ENCODE measurements around the gene CSNK1G2. TPM values are rescaled to one million over a fixed set of nuclear protein-coding genes. Genes with fewer than 3 reads are reported as not detected.

The CSNK1G2 gene
- total and polyA plus RNA-seq, 2 of the 13 experiments (the other 11 are each of a cell fraction or from before 2014, with no cell fraction given): 53.8 to 72.5 TPM

- TF ChIP-seq, protein P1, sequence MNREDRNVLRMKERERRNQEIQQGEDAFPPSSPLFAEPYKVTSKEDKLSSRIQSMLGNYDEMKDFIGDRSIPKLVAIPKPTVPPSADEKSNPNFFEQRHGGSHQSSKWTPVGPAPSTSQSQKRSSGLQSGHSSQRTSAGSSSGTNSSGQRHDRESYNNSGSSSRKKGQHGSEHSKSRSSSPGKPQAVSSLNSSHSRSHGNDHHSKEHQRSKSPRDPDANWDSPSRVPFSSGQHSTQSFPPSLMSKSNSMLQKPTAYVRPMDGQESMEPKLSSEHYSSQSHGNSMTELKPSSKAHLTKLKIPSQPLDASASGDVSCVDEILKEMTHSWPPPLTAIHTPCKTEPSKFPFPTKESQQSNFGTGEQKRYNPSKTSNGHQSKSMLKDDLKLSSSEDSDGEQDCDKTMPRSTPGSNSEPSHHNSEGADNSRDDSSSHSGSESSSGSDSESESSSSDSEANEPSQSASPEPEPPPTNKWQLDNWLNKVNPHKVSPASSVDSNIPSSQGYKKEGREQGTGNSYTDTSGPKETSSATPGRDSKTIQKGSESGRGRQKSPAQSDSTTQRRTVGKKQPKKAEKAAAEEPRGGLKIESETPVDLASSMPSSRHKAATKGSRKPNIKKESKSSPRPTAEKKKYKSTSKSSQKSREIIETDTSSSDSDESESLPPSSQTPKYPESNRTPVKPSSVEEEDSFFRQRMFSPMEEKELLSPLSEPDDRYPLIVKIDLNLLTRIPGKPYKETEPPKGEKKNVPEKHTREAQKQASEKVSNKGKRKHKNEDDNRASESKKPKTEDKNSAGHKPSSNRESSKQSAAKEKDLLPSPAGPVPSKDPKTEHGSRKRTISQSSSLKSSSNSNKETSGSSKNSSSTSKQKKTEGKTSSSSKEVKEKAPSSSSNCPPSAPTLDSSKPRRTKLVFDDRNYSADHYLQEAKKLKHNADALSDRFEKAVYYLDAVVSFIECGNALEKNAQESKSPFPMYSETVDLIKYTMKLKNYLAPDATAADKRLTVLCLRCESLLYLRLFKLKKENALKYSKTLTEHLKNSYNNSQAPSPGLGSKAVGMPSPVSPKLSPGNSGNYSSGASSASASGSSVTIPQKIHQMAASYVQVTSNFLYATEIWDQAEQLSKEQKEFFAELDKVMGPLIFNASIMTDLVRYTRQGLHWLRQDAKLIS (CRISPR knock-in tag; IDR thresholded peaks at IDR 0.05): no peak
- TF ChIP-seq HMG20B (CRISPR knock-in tag; conservative IDR thresholded peaks at IDR 0.05) (no peak), PHF8 (CRISPR knock-in tag; IDR thresholded peaks at IDR 0.05) (peak; percentile 87), ARNT (IDR thresholded peaks at IDR 0.05) (no peak), NFIB (CRISPR knock-in tag; IDR thresholded peaks at IDR 0.05; ENCODE audit: borderline replicate concordance) (no peak), TBX3 (IDR thresholded peaks at IDR 0.05; ENCODE audit: borderline replicate concordance) (peak; percentile 49; the same call in 1 of the 2 replicates), ELF4 (CRISPR knock-in tag; IDR thresholded peaks at IDR 0.05; ENCODE audit: borderline replicate concordance) (no peak), GPN1 (CRISPR knock-in tag; IDR thresholded peaks at IDR 0.05; ENCODE audit: borderline replicate concordance) (no peak), ZSCAN9 (CRISPR knock-in tag; IDR thresholded peaks at IDR 0.05; ENCODE audit: borderline replicate concordance) (no peak), BCL6 (CRISPR knock-in tag; IDR thresholded peaks at IDR 0.05) (peak; percentile 23; the same call in 1 of the 2 replicates), CHD2 (IDR thresholded peaks at IDR 0.05; ENCODE audit: low read depth, low read length) (peak; percentile 93), SOX6 (IDR thresholded peaks at IDR 0.05) (no peak), SOX6 (CRISPR knock-in tag; IDR thresholded peaks at IDR 0.05) (peak; percentile 8; the same call in 1 of the 2 replicates), ZNF790 (CRISPR knock-in tag; IDR thresholded peaks at IDR 0.05; ENCODE audit: borderline replicate concordance) (peak; percentile 42; the same call in 1 of the 2 replicates), ZNF619 (CRISPR knock-in tag; IDR thresholded peaks at IDR 0.05) (no peak; the same call in 1 of the 2 replicates), PRMT3 (CRISPR knock-in tag; IDR thresholded peaks at IDR 0.05; ENCODE audit: borderline replicate concordance, low read depth) (no peak), ZNF180 (CRISPR knock-in tag; IDR thresholded peaks at IDR 0.05; ENCODE audit: borderline replicate concordance, low read depth) (peak; percentile 51; the same call in 1 of the 2 replicates), MTA1 (CRISPR knock-in tag; IDR thresholded peaks at IDR 0.05; ENCODE audit: borderline replicate concordance) (peak; percentile 72; the same call in 1 of the 2 replicates), TCF12 (IDR thresholded peaks at IDR 0.05) (no peak), TCF12 (CRISPR knock-in tag; IDR thresholded peaks at IDR 0.05) (no peak), ZSCAN22 (CRISPR knock-in tag; IDR thresholded peaks at IDR 0.05) (no peak), ZNF20 (CRISPR knock-in tag; IDR thresholded peaks at IDR 0.05) (no peak), SIN3B (IDR thresholded peaks at IDR 0.05; ENCODE audit: low read length) (no peak)
- TF ChIP-seq, protein P2, sequence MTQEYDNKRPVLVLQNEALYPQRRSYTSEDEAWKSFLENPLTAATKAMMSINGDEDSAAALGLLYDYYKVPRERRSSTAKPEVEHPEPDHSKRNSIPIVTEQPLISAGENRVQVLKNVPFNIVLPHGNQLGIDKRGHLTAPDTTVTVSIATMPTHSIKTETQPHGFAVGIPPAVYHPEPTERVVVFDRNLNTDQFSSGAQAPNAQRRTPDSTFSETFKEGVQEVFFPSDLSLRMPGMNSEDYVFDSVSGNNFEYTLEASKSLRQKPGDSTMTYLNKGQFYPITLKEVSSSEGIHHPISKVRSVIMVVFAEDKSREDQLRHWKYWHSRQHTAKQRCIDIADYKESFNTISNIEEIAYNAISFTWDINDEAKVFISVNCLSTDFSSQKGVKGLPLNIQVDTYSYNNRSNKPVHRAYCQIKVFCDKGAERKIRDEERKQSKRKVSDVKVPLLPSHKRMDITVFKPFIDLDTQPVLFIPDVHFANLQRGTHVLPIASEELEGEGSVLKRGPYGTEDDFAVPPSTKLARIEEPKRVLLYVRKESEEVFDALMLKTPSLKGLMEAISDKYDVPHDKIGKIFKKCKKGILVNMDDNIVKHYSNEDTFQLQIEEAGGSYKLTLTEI (CRISPR knock-in tag; conservative IDR thresholded peaks at IDR 0.05): no peak
- TF ChIP-seq, protein P3, sequence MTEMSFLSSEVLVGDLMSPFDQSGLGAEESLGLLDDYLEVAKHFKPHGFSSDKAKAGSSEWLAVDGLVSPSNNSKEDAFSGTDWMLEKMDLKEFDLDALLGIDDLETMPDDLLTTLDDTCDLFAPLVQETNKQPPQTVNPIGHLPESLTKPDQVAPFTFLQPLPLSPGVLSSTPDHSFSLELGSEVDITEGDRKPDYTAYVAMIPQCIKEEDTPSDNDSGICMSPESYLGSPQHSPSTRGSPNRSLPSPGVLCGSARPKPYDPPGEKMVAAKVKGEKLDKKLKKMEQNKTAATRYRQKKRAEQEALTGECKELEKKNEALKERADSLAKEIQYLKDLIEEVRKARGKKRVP (CRISPR knock-in tag; IDR thresholded peaks at IDR 0.05): 0 out of 4 replicates have a peak, but pooled peaks of 1 of the 2 experiments have one; percentile 17
Measured at GRCh38 chr19:1905110-1905862, 35.7 kb upstream of the CSNK1G2 start, which contains the start of the genes ADAT3 and SCAMP4 (continued).
